Right lobe of liver (tissue), 6 donors: ENCODE data around the gene DDA1. TPM values are rescaled to one million over a fixed set of nuclear protein-coding genes. Genes with fewer than 3 reads are reported as not detected.
A peak's percentile ranks its signal among the peaks of the same experiment; 100 is the strongest.

ENCODE experiments used
- ATAC-seq, 4 donors: fragments of 200-7000 bp; cut with Tn5 transposase; one replicate each; pipeline ENCODE4 v1.9.1; 2020; ENCODE audit warnings: mild to moderate bottlenecking in 4 of 4, moderate library complexity in 4 of 4
- DNase-seq, 3 donors: peaks; one replicate each; pipeline ENCODE4 v3.0.0-alpha.2; 2020
- H3K27ac ChIP-seq, 3 donors: fragments of 200-600 bp; one replicate each; pipeline ENCODE4 v1.8.0; 2022
- H3K27me3 ChIP-seq, 2 donors: fragments of 200-600 bp; one replicate each; pipeline ENCODE4 v1.8.0; 2022
- H3K36me3 ChIP-seq, 4 donors: fragments of 200-600 bp; sonication (generic) in 1 of 4; one replicate each; pipeline versions ENCODE4 v1.5.1 to v1.8.0; 2017 to 2022; ENCODE audit warnings: control low read depth in 1 of 4
- H3K4me1 ChIP-seq, 4 donors: fragments of 200-600 bp; sonication (generic) in 1 of 4; one replicate each; pipeline versions ENCODE4 v1.5.1 to v1.8.0; 2017 to 2022; ENCODE audit warnings: control low read depth in 1 of 4
- H3K4me3 ChIP-seq, 3 donors: fragments of 200-600 bp; one replicate each; pipeline ENCODE4 v1.8.0; 2022
- H3K9me3 ChIP-seq, 4 donors: fragments of 200-600 bp; sonication (generic) in 1 of 4; one replicate each; pipeline versions ENCODE4 v1.5.1 to v1.8.0; 2017 to 2022; ENCODE audit warnings: control low read depth in 1 of 4
- POLR2A ChIP-seq: fragments of 450-650 bp; IDR thresholded peaks from one replicate; pipeline ENCODE4 v1.6.1; 2017; ENCODE audit warnings: antibody characterized with exemption, mild to moderate bottlenecking
- WGBS: methylation state at CpG from one replicate; pipeline ENCODE4 v1.1.6; 2018; ENCODE audit warnings: low coverage, low lambda C conversion rate; ENCODE audit not compliant: insufficient coverage; ENCODE audit errors: missing lambda C conversion rate; 5-methylcytosine and 5-hydroxymethylcytosine counted together
- intact Hi-C, 2 donors: fragments of 100-400 bp; cut with DNase I; formaldehyde crosslinking; loops; one replicate each; pipeline versions ENCODE4 v1.11.2 to v1.14.1; 2022
- long read RNA-seq: library from polyadenylated mRNA; unstranded; transcript quantifications from one replicate; pipeline ENCODE4 v2.0.0, GENCODE V29; 2019
- total RNA-seq, 6 experiments: library from RNA; depleted of rRNA in 2 of 6; stranded (reverse); fragments of >200 nt in 2 of 6; fragmentation: NEBNext Ultra II Directional in 3 of 6; extraction: Animal tissue kit (Norgen Biotek cat#: 25700) in 3 of 6; gene quantifications; one replicate each; pipeline versions ENCODE4 v1.1.0 to v1.2.4, GENCODE V29; 2016 to 2023
- TF ChIP-seq, protein P1 (sequence below), 4 donors: fragments of 200-600 bp in 3 of 4; fragments of 450-650 bp in 1 of 4; IDR thresholded peaks; one replicate each; pipeline versions ENCODE4 v1.5.1 to v1.8.0; 2016 to 2022; ENCODE audit warnings: antibody characterized with exemption in 4 of 4, mild to moderate bottlenecking in 2 of 4
- donor health status: DM: no; HTN: yes; CAD: no.
- donor health status: DM: no; HTN: no; CAD: no.
- donor health status: DM: no; HTN: no; CAD: no.
- donor health status: DM: no; HTN: yes; CAD: no.
- donor health status: DM: no; HTN: yes; CAD: no.

DDA1 gene
- 10 to 100 TPM; 10.4 to 23.4 (median 14.1) TPM for total RNA-seq
- long read RNA-seq, full-length matches to known transcripts: 1 of 1 reads
- long read RNA-seq, partial matches to known transcripts: 0 of 1 reads
- long read RNA-seq, other reads (novel, unspliced or antisense): 0 of 1 reads

DNA sequence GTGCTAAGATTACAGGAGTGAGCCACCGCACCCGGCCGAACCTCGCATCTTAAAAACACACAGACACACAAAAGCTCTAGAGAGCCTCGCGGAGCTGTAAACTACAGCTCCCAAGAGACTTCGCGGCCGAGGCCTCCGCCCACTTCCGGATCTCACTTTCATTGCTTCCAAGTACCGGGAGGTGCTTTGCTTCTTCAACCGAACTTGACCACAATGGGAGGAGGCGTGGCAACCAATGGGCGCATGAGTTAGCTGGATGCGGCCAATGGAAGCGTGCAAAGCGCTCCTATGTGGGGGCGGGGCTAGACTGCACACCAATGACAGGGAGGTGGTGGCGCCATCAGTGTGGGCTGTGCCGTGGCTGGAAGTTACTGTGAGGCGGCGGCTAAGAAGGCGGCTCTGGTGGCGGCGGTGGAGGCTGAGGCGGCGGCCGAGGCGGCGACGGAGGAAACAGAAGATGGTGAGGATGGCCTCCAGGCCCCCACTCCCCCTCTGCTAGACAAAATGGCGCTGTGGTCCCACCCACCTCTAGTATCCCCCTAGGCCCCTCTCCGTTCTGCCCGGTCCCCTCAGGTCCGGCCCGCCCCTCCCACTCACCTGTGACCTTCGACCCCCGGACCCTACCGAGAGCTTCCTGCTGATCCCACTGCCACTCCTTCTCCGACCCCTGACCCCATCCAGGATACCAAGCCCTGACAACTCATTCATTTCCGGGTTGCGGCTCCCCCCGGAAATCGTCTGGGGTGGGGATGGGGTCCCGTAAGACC is at the start of gene DDA1:
Gene DDA1 (plus strand): TSS at position 366 of the 767 bp plus-strand sequence. CDS start 92 bp downstream, at position 458.
- Histone ChIP-seq H3K4me3 (peak within 1 kb of the TSS; percentile 73 to 84 (median 83)), H3K4me1 (peaks cover 0 to 27% (median 12%) of the 10 kb centered on the region in 4 donors)
- under 1% methylated on average over 27 of the region's 46 CpGs for WGBS

GRCh38 chr19:17259934-17260333 is 49.4 kb upstream of the DDA1 start:
- 20% methylated on average over 1 of the region's 1 CpG for WGBS
- H3K27ac ChIP-seq: no peak overlapping the region
- H3K27me3 ChIP-seq: no peaks in the 10 kb centered on the region
- H3K4me1 ChIP-seq: peaks cover 0 to 4% (median 0%) of the 10 kb centered on the region in 4 donors
- no peaks in the 10 kb centered on the region for H3K9me3 ChIP-seq
- no peak for DNase-seq
- ATAC-seq: no peak
- intact Hi-C loops: no loop called here
- H3K36me3 ChIP-seq: no peaks in the 10 kb centered on the region
- TF ChIP-seq, protein P1, sequence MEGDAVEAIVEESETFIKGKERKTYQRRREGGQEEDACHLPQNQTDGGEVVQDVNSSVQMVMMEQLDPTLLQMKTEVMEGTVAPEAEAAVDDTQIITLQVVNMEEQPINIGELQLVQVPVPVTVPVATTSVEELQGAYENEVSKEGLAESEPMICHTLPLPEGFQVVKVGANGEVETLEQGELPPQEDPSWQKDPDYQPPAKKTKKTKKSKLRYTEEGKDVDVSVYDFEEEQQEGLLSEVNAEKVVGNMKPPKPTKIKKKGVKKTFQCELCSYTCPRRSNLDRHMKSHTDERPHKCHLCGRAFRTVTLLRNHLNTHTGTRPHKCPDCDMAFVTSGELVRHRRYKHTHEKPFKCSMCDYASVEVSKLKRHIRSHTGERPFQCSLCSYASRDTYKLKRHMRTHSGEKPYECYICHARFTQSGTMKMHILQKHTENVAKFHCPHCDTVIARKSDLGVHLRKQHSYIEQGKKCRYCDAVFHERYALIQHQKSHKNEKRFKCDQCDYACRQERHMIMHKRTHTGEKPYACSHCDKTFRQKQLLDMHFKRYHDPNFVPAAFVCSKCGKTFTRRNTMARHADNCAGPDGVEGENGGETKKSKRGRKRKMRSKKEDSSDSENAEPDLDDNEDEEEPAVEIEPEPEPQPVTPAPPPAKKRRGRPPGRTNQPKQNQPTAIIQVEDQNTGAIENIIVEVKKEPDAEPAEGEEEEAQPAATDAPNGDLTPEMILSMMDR (IDR thresholded peaks at IDR 0.05): no peak
- no peak for TF ChIP-seq POLR2A
- H3K4me3 ChIP-seq: no peak overlapping the region

More for the DNA sequence above, at the start of gene DDA1:
- intact Hi-C loops: no loop called here
- H3K36me3 ChIP-seq: peaks cover 0 to 8% (median 6%) of the 10 kb centered on the region in 4 donors
- ATAC-seq: peak; percentile 77 to 87 (median 80)
- H3K9me3 ChIP-seq: no peaks in the 10 kb centered on the region
- DNase-seq: peak; percentile 99 to 100 (median 99)
- TF ChIP-seq POLR2A: peak; percentile 69
- TF ChIP-seq, protein P1 (IDR thresholded peaks at IDR 0.05): no peak
- H3K27me3 ChIP-seq: no peaks in the 10 kb centered on the region
- H3K27ac ChIP-seq: peak within 1 kb of the TSS in 2 of 3 donors; percentile 38 to 42

DNA sequence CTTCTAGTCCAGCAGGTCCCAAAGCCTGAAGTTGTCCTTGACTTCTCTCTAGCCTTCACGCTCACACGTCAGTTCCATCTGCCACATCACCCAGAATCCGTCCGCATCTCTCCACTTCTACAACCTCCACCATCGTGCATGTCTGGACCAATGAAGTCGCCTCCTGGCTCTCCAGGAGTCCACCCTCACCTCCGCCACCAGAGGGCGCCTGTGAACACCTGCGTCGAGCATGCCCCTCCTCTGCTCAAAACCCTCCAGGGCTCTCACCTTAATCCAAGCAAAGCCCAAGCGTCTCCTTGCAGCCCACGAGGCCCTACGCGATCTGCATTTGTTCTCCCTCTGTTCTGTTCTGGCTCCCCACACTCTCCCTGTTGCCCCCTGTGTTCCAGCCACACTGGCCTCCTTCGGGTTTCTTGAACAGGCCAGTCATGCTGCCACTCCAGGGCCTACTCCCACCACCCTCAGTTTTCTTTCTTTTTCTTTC is 48.5 kb upstream of the DDA1 start:
- peak; percentile 87 to 88 (median 88) for DNase-seq
- 11% methylated on average over 14 of the region's 15 CpGs for WGBS
- intact Hi-C loops: no loop called here

DNA sequence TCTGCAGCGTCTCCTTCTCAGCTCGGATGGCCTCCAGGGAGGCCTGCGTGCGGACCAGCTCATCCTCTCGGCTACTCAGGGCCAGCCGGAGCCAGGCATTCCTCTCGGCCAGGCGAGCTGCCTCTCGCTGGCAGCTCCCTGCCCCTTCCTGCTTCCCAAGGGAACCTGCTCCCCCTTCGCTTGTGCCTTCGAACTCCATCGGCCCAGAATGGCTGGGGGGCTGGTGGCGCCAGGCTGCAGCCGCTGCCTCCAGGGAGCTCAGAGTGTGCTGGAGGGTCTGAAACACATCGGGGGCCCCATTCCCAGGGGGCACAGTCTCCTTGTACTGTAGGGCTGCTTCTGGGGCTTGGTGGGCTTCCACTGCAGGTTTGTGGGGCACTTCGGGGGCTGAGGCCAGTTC is 46.8 kb upstream of the DDA1 start:
- 86% methylated on average over 9 of the region's 16 CpGs for WGBS
- ATAC-seq (no peak), DNase-seq (no peak)
- Histone ChIP-seq H3K4me1 (no peaks in the 10 kb centered on the region), H3K4me3 (no peak overlapping the region), H3K27ac (no peak overlapping the region), H3K9me3 (no peaks in the 10 kb centered on the region), H3K27me3 (no peaks in the 10 kb centered on the region), H3K36me3 (no peaks in the 10 kb centered on the region)
- TF ChIP-seq POLR2A: no peak
- TF ChIP-seq, protein P1 (IDR thresholded peaks at IDR 0.05): no peak
- intact Hi-C loops: no loop called here

More for the DNA sequence above, 48.5 kb upstream of the DDA1 start:
- H3K4me1 ChIP-seq: no peaks in the 10 kb centered on the region
- no peaks in the 10 kb centered on the region for H3K9me3 ChIP-seq
- TF ChIP-seq, protein P1 (IDR thresholded peaks at IDR 0.05): peak; percentile 80 to 96 (median 95)
- no peak for TF ChIP-seq POLR2A
- H3K36me3 ChIP-seq: no peaks in the 10 kb centered on the region
- H3K4me3 ChIP-seq: no peak overlapping the region
- ATAC-seq: peak; percentile 94 to 97 (median 96)
- no peak overlapping the region for H3K27ac ChIP-seq
- H3K27me3 ChIP-seq: no peaks in the 10 kb centered on the region
